D341Med (cell line): ENCODE results near the gene UNCX.
"Not testable (repeated sequence)": the region's sequence is repeated elsewhere in the genome, so short reads cannot be mapped to it uniquely, and the experiment has no call there.

ENCODE experiments used
- DNase-seq: peaks from one replicate; pipeline ENCODE4 v3.0.0; 2012; ENCODE audit warnings: low spot score

Gene UNCX

DNA sequence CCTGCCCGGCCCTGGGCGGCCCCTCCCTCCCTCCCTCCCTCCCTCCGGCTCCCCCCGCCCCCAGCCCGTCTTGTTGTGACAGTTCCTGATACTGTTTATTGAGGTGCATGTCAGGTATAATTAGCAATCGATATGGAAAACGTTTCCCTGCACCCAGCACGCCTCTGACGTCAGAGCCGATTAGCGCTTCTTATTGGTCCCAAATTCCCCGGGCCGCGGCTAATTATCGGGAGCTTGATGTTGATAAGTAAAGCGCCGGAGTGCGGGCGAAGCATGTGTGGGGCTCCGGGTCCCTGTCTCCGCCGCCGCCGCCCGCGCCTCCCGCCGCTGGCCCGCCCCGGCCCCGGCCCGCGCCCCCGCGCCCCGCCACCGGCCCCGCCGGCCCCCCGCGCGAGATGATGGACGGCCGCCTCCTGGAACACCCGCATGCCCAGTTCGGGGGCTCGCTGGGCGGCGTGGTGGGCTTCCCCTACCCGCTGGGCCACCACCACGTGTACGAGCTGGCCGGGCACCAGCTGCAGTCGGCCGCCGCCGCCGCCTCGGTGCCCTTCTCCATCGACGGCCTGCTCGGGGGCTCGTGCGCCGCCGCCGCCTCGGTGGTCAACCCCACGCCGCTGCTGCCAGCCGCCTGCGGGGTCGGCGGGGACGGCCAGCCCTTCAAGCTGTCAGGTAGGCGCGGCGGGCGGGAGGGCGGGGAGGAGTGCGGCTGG is at the start of gene UNCX:
TSS of gene UNCX (plus strand) at position 250 of the 710 bp plus-strand sequence. CDS start at position 396, 146 bp downstream.
- DNase-seq = peak; percentile 83

DNA sequence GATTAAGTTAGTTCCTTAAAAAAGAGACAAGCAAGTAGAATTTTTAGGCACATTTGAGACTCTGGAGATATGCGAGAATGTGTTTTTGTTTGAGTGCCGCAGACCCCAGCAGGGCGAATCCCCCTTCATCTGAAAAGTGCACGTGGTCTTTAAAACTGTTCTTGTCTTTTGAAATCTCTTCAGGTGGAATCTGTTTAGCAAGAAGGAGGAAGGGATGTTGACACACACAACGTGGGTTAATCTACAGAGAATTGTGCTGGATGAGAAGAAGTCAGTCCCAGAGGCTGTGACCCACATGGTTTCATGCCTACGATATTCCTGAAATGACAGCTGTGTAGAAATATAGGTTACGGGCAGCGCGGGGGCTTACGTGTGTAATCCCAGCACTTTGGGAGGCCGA is 45.5 kb upstream of the UNCX start:
- DNase-seq = no peak

GRCh38 chr7:1188720-1189294 is 43.9 kb upstream of the UNCX start:
- DNase-seq = no peak

- no peak for DNase-seq
Observed at GRCh38 chr7:1189986-1190772, 42.5 kb upstream of the UNCX start.

- no peak for DNase-seq
Observed at GRCh38 chr7:1192171-1192676, 40.4 kb upstream of the UNCX start.

DNA sequence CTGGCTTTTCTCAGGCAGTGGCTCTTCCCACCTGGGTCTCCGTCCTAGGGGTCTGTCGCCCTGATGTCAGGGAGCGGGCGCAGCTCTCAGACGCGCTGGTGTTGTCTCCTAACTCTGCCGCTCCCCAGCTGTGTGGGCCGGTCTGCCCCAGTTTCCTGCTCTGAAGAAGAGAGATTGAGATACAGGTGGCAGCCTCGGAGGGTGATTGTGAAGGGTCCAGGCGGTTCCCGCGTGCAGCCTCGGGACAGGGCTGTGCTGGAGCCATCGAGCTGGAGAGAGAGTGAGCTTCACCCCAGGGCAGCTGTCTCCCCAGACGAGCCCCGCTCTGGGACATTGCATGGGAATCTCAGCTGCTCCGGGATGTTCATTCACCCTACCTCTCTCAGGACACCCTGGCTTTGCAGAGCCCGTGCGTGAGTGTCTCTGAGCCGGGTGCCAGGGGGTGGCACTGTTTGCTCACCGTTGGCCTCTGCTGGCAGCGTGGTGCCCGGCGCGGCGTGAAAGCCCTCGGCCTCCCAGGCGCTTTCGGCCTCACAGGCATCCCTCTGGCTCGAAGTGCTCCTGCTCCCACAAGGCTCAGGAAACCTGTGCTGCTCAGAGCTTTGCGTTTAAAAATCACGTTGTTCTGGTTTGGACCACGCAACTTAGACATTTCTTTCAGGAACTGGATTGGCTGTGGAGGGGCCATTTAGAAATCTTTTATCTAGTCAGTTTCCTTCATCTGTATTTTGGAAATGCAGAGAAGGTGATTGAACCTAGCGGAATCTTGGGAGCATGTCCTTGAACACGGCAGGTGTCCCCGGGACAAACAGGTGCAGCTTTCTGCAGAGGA is 38.9 kb upstream of the UNCX start:
- DNase-seq = peak; percentile 93

- not testable (repeated sequence) for DNase-seq
Observed at GRCh38 chr7:1196441-1196840, 36.2 kb upstream of the UNCX start.

DNA sequence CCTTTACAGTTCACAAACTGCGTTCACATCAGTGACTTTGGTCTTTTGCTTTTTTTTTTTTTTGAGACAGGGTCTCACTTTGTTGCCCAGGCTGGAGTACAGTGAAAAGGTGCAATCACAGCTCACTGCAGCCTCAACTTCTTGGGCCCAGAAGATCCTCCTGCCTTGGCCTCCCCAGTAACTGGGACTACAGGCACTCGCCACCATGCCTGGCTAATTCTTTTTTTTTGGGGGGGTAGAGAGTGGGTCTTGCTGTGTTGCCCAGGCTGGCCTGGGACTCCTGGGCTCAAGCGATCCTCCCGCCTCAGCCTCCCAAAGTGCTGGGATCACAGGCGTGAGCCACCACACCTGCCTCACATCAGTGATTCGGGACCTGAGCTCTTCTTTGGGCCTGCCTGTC is 35.7 kb upstream of the UNCX start:
- DNase-seq = no peak

GRCh38 chr7:1197997-1198625 is 34.6 kb upstream of the UNCX start:
- DNase-seq = peak; percentile 62

GRCh38 chr7:1200045-1200444 is 32.6 kb upstream of the UNCX start:
- peak; percentile 71 for DNase-seq

- DNase-seq = no peak
Observed at GRCh38 chr7:1201916-1202315, 30.8 kb upstream of the UNCX start.

GRCh38 chr7:1202914-1203313 is 29.8 kb upstream of the UNCX start:
- DNase-seq = not testable (repeated sequence)

DNA sequence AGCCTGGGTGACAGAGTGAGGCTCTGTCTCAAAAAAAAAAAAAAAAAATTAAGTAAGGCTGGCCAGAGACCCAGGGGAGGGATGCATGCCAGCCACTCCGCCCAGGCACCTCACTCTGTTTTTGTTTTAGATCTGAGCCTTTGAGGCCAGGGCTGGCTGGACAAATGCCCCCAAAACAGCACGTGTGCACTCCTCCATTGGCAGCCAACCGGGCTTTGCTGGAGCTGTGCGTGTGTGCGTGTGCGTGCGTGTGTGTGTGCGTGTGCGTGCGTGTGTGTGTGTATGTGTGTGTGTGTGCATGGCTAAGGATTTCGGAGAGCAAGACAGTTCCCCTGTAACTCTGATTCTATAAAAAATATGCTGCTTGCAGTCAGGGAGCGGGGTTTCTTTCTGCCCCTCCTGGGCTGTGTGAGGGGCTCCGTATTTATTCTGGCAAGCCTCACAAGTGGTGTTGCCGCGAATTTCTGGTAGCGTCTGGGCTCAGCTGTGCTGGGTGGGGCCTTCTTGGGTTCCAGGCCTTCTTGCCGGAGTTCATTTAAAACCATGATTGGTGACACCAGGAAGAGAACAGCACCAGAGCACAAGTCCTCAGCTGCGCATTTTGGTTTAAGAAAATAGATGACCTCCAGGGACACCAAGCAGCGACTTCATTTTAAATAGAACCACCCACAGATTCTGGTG is 28.1 kb upstream of the UNCX start:
- DNase-seq = no peak

DNA sequence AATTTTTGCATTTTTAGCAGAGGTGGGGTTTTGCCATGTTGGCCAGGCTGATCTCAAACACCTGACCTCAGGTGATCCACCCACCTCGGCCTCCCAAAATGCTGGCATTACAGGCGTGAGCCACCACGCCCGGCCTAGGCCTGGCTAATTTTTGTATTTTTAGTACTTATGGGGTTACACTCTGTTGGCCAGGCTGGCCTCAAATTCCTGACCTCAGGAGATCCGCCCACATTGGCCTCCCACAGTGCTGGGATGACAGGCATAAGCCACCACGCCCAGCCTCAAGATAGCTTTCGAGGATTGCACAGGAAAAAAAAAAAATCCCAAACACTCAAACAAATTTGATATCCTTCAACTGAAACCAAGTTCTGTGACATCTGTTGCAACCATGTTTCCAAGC is 26.9 kb upstream of the UNCX start:
- DNase-seq = not testable (repeated sequence)

DNA sequence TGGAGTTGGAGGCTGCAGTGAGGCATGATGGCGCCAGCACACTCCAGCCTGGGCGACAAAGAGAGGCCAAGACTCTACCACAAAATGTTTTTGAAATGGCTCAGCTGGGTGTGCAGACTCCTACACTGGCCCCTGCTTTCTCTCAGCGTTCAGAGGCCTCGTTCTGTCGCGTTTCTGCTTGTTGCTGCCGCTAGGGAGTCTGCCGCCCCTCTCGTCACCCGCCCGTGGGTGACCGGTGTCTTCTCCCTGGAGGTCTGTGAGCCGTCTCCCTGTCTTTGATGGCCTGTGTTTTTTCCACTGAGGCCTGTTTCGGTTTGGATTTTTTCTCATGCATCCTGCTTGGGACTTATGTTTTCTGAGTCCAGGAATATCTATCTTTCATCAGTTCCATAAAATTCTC is 23.6 kb upstream of the UNCX start:
- DNase-seq = no peak

DNA sequence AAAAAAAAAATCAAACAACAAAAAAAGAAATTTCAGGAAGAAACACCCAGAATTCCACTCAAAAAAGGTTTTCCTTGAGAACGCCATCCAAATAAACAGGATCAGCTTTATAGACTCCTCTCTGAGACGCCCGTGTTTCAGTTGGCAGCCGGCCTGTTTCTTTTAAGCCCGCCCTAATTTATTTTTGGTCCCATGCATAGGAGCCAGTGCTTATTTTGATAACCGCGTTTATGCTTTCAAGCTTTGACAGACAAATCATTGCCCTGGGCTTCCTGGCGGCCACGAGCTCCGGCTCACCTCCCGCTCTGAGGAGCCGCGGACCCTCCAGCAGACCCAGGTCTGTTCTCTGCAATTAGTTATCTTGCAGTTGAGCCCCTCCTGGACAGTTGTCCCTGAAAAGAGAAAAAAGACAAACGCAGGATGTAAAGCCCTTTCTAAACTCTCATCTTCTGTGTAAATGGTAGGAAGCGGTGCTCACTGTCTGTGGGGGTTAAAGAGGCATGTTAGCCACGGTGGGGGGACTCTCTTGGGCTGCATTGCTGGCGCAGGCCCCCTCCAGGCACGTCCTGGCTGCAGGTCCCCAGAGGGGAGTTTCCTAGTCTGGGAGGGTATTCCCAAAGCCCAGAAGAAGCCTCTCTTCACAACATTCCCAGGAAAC is 22.2 kb upstream of the UNCX start:
- peak; percentile 55 for DNase-seq

DNA sequence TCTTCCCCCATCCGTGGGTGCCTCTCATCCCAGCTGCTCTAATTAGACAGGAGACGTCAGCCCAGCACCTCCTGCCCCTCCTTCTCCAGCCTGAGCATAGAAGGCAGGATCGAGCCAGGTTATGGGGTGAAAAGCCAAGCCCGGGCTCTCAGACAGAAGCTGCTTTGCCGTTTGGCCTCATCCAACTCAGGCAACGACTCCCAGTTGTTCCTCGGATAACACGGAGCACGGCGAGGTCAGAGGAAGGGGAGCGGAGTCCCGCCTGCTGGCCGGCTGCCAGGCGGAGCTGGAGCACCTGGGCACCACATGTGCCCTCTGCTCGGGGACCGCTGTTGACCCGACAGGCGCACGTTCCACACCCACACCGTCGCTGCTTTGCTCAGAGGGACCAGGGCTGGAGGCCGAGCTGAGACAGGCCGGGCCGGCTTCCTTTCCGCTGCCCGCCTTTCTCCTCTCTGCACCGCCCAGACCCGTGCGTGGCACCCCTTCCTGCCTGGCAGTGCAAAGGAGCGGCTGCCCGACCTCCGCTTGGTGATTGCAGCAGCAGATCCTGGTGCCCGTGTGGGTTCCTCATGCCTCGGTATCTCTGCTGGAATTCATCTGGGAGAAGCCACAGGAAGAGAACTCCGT is 21.6 kb upstream of the UNCX start:
- peak; percentile 67 for DNase-seq

DNA sequence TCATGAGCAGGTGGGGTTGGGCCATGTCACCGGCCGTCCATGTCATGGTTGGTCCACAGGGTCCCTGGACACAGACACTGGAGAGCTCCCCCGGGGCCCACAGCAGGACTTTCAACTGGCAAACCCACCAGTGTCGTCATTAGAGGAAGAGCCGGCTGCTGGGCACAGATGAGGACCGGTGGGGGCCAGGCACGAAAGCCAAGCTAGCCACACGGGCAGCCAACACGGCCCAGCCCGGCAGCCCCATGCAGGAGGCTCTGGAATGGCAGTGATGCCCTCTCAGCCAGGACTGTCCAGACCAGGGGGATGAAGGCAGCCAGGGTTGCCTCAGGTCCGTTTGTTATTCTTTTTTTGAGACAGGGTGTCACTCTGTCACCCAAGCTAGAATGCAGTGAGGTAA is 21.1 kb upstream of the UNCX start:
- no peak for DNase-seq

DNA sequence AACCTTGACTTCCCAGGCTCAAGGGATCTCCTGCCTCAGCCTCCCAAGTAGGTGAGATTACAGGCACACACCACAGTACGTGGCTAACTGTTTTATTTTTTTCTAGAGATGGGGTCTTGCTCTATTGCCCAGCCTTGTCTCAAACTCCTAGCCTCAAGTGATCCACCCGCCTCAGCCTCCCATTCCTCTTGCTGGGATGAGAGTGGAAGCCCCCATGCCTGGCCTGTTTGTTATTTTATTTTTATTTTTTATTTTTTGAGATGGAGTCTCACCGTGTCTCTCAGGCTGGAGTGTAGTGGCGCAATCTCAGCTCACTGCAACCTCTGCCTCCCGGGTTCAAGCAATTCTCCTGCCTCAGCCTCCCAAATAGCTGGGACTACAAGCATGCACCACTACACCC is 20.6 kb upstream of the UNCX start:
- not testable (repeated sequence) for DNase-seq

DNA sequence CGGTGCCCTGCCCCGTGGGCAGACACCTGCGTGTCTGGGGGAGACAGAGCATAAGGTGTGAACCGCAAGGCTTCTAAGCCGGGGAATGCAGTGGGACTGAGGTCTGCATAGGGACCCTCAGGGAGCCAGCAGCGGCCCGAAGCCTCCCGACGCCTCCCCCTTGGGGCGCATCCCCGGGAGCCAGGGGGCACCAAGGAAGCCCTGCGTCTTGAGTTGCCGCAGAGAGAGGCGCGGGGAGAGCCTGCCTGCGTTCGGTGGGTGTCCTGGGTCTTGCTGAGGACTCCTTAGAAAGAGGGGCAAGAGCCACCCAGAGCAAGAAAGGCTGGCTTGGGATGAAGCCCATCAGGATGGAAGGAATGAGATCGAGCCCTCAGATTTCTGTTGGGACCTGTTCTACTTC is 18.2 kb upstream of the UNCX start:
- peak; percentile 22 for DNase-seq
